IMR-90 (cell line): Measurements from ENCODE around the gene KBTBD8. TPM values are rescaled to one million over a fixed set of nuclear protein-coding genes. Genes with fewer than 3 reads are reported as not detected.

Experiments
- ATAC-seq: fragments of 200-7000 bp; cut with Tn5 transposase; 2 replicates; pipeline ENCODE4 v1.9.1; 2020; ENCODE audit warnings: low read depth, mild to moderate bottlenecking, moderate library complexity
- BruUV-seq: library from RNA; stranded (reverse); fragments of 400-500 nt; replicated peaks from 2 replicates; lab custom pipeline; 2021; lab: Mats Ljungman, UMichigan
- CTCF ChIA-PET: fragments of 300-600 bp; formaldehyde crosslinking; extraction: SDS; loops from one replicate; lab custom pipeline; 2021; ENCODE audit warnings: antibody characterized with exemption; lab: Yijun Ruan, JAX
- POLR2A ChIA-PET: fragments of 300-600 bp; sonication (Branson Sonifier 250); formaldehyde crosslinking; loops from one replicate; lab custom pipeline; 2022; ENCODE audit warnings: antibody characterized with exemption; ENCODE audit not compliant: unreplicated experiment; lab: Charles Lee
- DNase-seq: peaks from one replicate; pipeline ENCODE4 v3.0.0; 2013
- H2AFZ ChIP-seq: replicated peaks from 2 replicates; pipeline ENCODE3; 2013; ENCODE audit warnings: low read length, mild to moderate bottlenecking; ENCODE audit not compliant: poor library complexity
- H2AK5ac ChIP-seq: 2 replicates; pipeline ENCODE4 v1.6.1; 2013; ENCODE audit warnings: low read depth, low read length, inconsistent platforms
- H2AK9ac ChIP-seq: replicated peaks from 2 replicates; pipeline ENCODE3; 2013; ENCODE audit warnings: mild to moderate bottlenecking, low read depth, low read length, moderate library complexity; ENCODE audit not compliant: poor library complexity
- H2BK120ac ChIP-seq: 2 replicates; pipeline ENCODE4 v1.6.1; 2013; ENCODE audit warnings: low read depth, low read length, inconsistent platforms
- H2BK15ac ChIP-seq: 3 replicates; pipeline ENCODE4 v1.6.1; 2013; ENCODE audit warnings: low read depth, low read length, inconsistent platforms
- H2BK20ac ChIP-seq: 2 replicates; pipeline ENCODE4 v1.6.1; 2013; ENCODE audit warnings: low read depth, mild to moderate bottlenecking, inconsistent platforms, low read length, moderate library complexity
- H2BK5ac ChIP-seq: 2 replicates; pipeline ENCODE4 v1.6.1; 2013; ENCODE audit warnings: mild to moderate bottlenecking, low read depth, low read length, inconsistent platforms; ENCODE audit not compliant: poor library complexity, severe bottlenecking
- H3K14ac ChIP-seq: replicated peaks from 2 replicates; pipeline ENCODE4 v1.6.1; 2013; ENCODE audit warnings: low read depth, low read length, inconsistent platforms
- H3K18ac ChIP-seq: 2 replicates; pipeline ENCODE4 v1.6.1; 2013; ENCODE audit warnings: low read depth, low read length, control low read depth
- H3K23ac ChIP-seq: 2 replicates; pipeline ENCODE4 v1.6.1; 2013; ENCODE audit warnings: low read depth, low read length, inconsistent platforms
- H3K27ac ChIP-seq: 2 replicates; pipeline ENCODE4 v1.5.1; 2013; ENCODE audit warnings: mild to moderate bottlenecking, control low read depth, low read length; ENCODE audit not compliant: insufficient read depth
- H3K27me3 ChIP-seq: 2 replicates; pipeline ENCODE4 v1.6.1; 2013; ENCODE audit warnings: low read length; ENCODE audit not compliant: control insufficient read depth, insufficient read depth
- H3K36me3 ChIP-seq: 2 replicates; pipeline ENCODE4 v1.6.1; 2013; ENCODE audit warnings: low read length, mixed read lengths; ENCODE audit not compliant: control insufficient read depth, insufficient read depth
- H3K4ac ChIP-seq: 2 replicates; pipeline ENCODE4 v1.6.1; 2013; ENCODE audit warnings: low read depth, low read length, inconsistent platforms
- H3K4me1 ChIP-seq: 2 replicates; pipeline ENCODE4 v1.6.1; 2013; ENCODE audit warnings: low read length, mixed read lengths; ENCODE audit not compliant: control insufficient read depth, insufficient read depth
- H3K4me2 ChIP-seq: 2 replicates; pipeline ENCODE4 v1.6.1; 2013; ENCODE audit warnings: low read depth, mild to moderate bottlenecking, control low read depth, low read length, moderate library complexity
- H3K4me3 ChIP-seq: 2 replicates; pipeline ENCODE4 v1.5.1; 2013; ENCODE audit warnings: low read depth, mild to moderate bottlenecking, control low read depth, low read length, moderate library complexity; ENCODE audit not compliant: insufficient read depth
- H3K56ac ChIP-seq: 2 replicates; pipeline ENCODE4 v1.6.1; 2013; ENCODE audit warnings: low read length, inconsistent platforms; ENCODE audit not compliant: insufficient read depth; ENCODE audit errors: extremely low read depth
- H3K79me1 ChIP-seq, 2 experiments: 2 replicates each; pipeline ENCODE4 v1.6.1; 2013; ENCODE audit warnings: low read length in 2 of 2, inconsistent platforms in 1 of 2, low read depth in 1 of 2
- H3K9ac ChIP-seq: 2 replicates; pipeline ENCODE4 v1.6.1; 2013; ENCODE audit warnings: low read depth, low read length, control low read depth
- H3K9me1 ChIP-seq: 2 replicates; pipeline ENCODE4 v1.6.1; 2013; ENCODE audit warnings: low read length, inconsistent platforms; ENCODE audit not compliant: insufficient read depth
- H3K9me3 ChIP-seq: 2 replicates; pipeline ENCODE4 v1.6.1; 2013; ENCODE audit warnings: low read length; ENCODE audit not compliant: control insufficient read depth, insufficient read depth
- H4K20me1 ChIP-seq: 2 replicates; pipeline ENCODE4 v1.6.1; 2013; ENCODE audit warnings: low read length, inconsistent platforms; ENCODE audit not compliant: insufficient read depth
- H4K5ac ChIP-seq: 2 replicates; pipeline ENCODE4 v1.6.1; 2013; ENCODE audit warnings: mild to moderate bottlenecking, low read depth, low read length, control low read depth
- H4K8ac ChIP-seq, 2 experiments: 2 replicates each; pipeline ENCODE4 v1.6.1; 2013; ENCODE audit warnings: low read depth in 2 of 2, low read length in 2 of 2, control low read depth in 1 of 2, inconsistent platforms in 1 of 2
- H4K91ac ChIP-seq: 2 replicates; pipeline ENCODE4 v1.6.1; 2013; ENCODE audit warnings: low read depth, low read length, inconsistent platforms; ENCODE audit not compliant: insufficient read depth
- MAFK ChIP-seq: IDR thresholded peaks from 2 replicates; pipeline ENCODE4 v1.6.1; 2012; ENCODE audit warnings: low read depth, low read length, improper control_type of control experiment
- WGBS, 2 experiments: methylation state at CpG; one replicate each; pipeline versions ENCODE4 v1.1.5 to v1.1.7; 2013; ENCODE audit warnings: missing lambda C conversion rate in 2 of 2; ENCODE audit not compliant: insufficient read length in 1 of 2; ENCODE audit errors: extremely low coverage in 2 of 2; 5-methylcytosine and 5-hydroxymethylcytosine counted together
- dilution Hi-C: fragments of 300-500 bp; cut with HindIII; formaldehyde crosslinking; loops from one replicate; pipeline ENCODE4 v1.14.3; 2018; ENCODE audit warnings: low sequenced_read_pairs; ENCODE audit not compliant: unreplicated experiment
- in situ Hi-C: fragments of 300-500 bp; cut with MboI; formaldehyde crosslinking; loops from 3 replicates; pipeline ENCODE4 v1.14.3; 2019; ENCODE audit warnings: low sequenced_read_pairs, inconsistent platforms, mixed read lengths
- intact Hi-C: fragments of 100-400 bp; cut with micrococcal nuclease; formaldehyde crosslinking; loops from 2 replicates; pipeline ENCODE4 v1.10.0; 2022
- polyA plus RNA-seq, 3 experiments: library from polyadenylated mRNA; depleted of rRNA; stranded (reverse); fragments of >200 nt; gene quantifications; 2 replicates each; pipeline ENCODE4 v1.2.3, GENCODE V29; 2012; ENCODE audit warnings: low replicate concordance in 1 of 3
- total RNA-seq: library from RNA; depleted of rRNA; stranded (reverse); fragments of >200 nt; gene quantifications from 2 replicates; pipeline ENCODE4 v1.2.3, GENCODE V29; 2012
- TF ChIP-seq, protein P1 (sequence below): fragments of 150-350 bp; IDR thresholded peaks from 2 replicates; pipeline ENCODE4 v1.6.1; 2016; ENCODE audit warnings: low read depth, mild to moderate bottlenecking, low read length, moderate library complexity, borderline replicate concordance

KBTBD8 gene
- total and polyA plus RNA-seq, 2 of the 4 experiments (the other 2 are of a cell fraction), result 1.5 to 8.6 TPM

DNA sequence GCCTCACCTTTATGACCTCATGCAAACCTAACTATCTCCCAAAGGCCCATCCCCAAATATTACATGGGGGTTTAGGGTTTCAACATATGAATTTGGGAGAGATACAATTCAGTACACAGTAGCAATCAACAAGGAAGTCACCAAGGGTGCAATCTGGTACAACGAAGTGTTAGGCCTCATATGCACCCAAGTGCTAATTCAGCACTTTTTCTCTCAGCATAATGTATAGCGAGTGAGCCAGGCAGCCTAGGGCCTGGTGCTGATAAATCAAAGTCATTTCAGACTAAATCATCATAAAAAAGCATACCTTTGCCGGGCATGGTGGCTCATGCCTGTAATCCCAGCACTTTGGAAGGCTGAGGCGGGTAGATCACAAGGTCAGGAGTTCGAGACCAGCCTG, 11.7 kb upstream of the KBTBD8 start:
- H4K8ac ChIP-seq, result no peak overlapping the region
- H2BK20ac ChIP-seq, result no peak overlapping the region
- H4K5ac ChIP-seq, result no peak overlapping the region
- H2AFZ ChIP-seq, result no peak overlapping the region
- H3K4me1 ChIP-seq, result no peaks in the 10 kb centered on the region
- H4K91ac ChIP-seq, result no peak overlapping the region
- in situ Hi-C loops, result no loop called here
- no peak overlapping the region for H2BK5ac ChIP-seq
- H3K14ac ChIP-seq, result no peak overlapping the region
- H2BK15ac ChIP-seq, result no peak overlapping the region
- no peak overlapping the region for H2BK120ac ChIP-seq
- peaks cover 12% of the 10 kb centered on the region; the same call in 1 of the 2 replicates for H3K27me3 ChIP-seq
- no peak overlapping the region for H3K4me2 ChIP-seq
- CTCF ChIA-PET, result interaction anchor here (0.9 kb wide), 1 partner anchor 14 kb away, joined by 3 read pairs; no protein-coding TSS in a partner anchor
- no peak overlapping the region for H3K23ac ChIP-seq
- H3K79me1 ChIP-seq, result no peaks in the 10 kb centered on the region
- no peaks in the 10 kb centered on the region for H3K9me3 ChIP-seq
- no peak overlapping the region for H3K18ac ChIP-seq
- H3K9me1 ChIP-seq, result no peaks in the 10 kb centered on the region
- H3K9ac ChIP-seq, result no peak overlapping the region
- WGBS, 2 experiments, result no CpG with 5 or more reads among the region's 5 CpGs
- no peaks in the 10 kb centered on the region for H3K36me3 ChIP-seq
- no peak for DNase-seq
- no TSS peak for BruUV-seq
- intact Hi-C loops, result no loop called here
- H2AK5ac ChIP-seq, result no peak overlapping the region
- no peak for ATAC-seq
- H3K4me3 ChIP-seq, result no peak overlapping the region
- dilution Hi-C loops, result no loop called here
- peak; percentile 55 for TF ChIP-seq MAFK
- TF ChIP-seq, protein P1, sequence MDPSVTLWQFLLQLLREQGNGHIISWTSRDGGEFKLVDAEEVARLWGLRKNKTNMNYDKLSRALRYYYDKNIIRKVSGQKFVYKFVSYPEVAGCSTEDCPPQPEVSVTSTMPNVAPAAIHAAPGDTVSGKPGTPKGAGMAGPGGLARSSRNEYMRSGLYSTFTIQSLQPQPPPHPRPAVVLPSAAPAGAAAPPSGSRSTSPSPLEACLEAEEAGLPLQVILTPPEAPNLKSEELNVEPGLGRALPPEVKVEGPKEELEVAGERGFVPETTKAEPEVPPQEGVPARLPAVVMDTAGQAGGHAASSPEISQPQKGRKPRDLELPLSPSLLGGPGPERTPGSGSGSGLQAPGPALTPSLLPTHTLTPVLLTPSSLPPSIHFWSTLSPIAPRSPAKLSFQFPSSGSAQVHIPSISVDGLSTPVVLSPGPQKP, result no peak
- POLR2A ChIA-PET, result interaction anchor here (0.5 kb wide), 1 partner anchor 8 kb away, joined by 4 read pairs; no protein-coding TSS in a partner anchor
- H3K27ac ChIP-seq, result no peak overlapping the region
- H2AK9ac ChIP-seq, result no peak overlapping the region
- H3K4ac ChIP-seq, result no peak overlapping the region
- no peaks in the 10 kb centered on the region for H4K20me1 ChIP-seq
- no peak overlapping the region for H3K56ac ChIP-seq
